ENCODE data around the gene NCAPD2.
A peak's percentile ranks its signal among the peaks of the same experiment; 100 is the strongest.
"Not testable (repeated sequence)": the region's sequence is repeated elsewhere in the genome, so short reads cannot be mapped to it uniquely, and the experiment has no call there.

Gene NCAPD2

GRCh38 chr12:6465467-6466183 lies 28.3 kb upstream of the NCAPD2 start:
- DNase-seq (ENCODE audit: low read depth in 2 of 2), result no peak

GRCh38 chr12:6466184-6466573 lies 27.7 kb upstream of the NCAPD2 start:
- no peak for DNase-seq (ENCODE audit: low read depth in 2 of 2)

- not testable (repeated sequence) for DNase-seq (ENCODE audit: low read depth in 2 of 2)
Observed at GRCh38 chr12:6466751-6467150, 27.2 kb upstream of the NCAPD2 start.

- not testable (repeated sequence) for DNase-seq (ENCODE audit: low read depth in 2 of 2)
Observed at GRCh38 chr12:6467571-6468282, 26.2 kb upstream of the NCAPD2 start.

GRCh38 chr12:6468283-6468575 lies 25.7 kb upstream of the NCAPD2 start:
- DNase-seq (ENCODE audit: low read depth in 2 of 2), result no peak

GRCh38 chr12:6469092-6469491 lies 24.8 kb upstream of the NCAPD2 start:
- no peak for DNase-seq (ENCODE audit: low read depth in 2 of 2)

- no peak for DNase-seq (ENCODE audit: low read depth in 2 of 2)
Observed at GRCh38 chr12:6469609-6470374, 24.1 kb upstream of the NCAPD2 start.

- peak; percentile 92 to 94 for DNase-seq (ENCODE audit: low read depth in 2 of 2)
Observed at GRCh38 chr12:6470375-6471163, 23.3 kb upstream of the NCAPD2 start, which contains the start of gene VAMP1. TSS of gene VAMP1 (minus strand) at chr12:6470677. CDS start at chr12:6470531, 146 bp downstream.

- no peak for DNase-seq (ENCODE audit: low read depth in 2 of 2)
Observed at GRCh38 chr12:6471989-6472360, 21.9 kb upstream of the NCAPD2 start.

- no peak for DNase-seq (ENCODE audit: low read depth in 2 of 2)
Observed at GRCh38 chr12:6472491-6472890, 21.4 kb upstream of the NCAPD2 start.

- DNase-seq (ENCODE audit: low read depth in 2 of 2), result not testable (repeated sequence)
Observed at GRCh38 chr12:6475233-6475975, 18.5 kb upstream of the NCAPD2 start.

- no peak for DNase-seq (ENCODE audit: low read depth in 2 of 2)
Observed at GRCh38 chr12:6476489-6476888, 17.4 kb upstream of the NCAPD2 start.

GRCh38 chr12:6477601-6478377 lies 16.1 kb upstream of the NCAPD2 start:
- not testable (repeated sequence) for DNase-seq (ENCODE audit: low read depth in 2 of 2)

GRCh38 chr12:6478416-6478815 lies 15.5 kb upstream of the NCAPD2 start:
- DNase-seq (ENCODE audit: low read depth in 2 of 2), result no peak

- DNase-seq (ENCODE audit: low read depth in 2 of 2), result no peak
Observed at GRCh38 chr12:6488240-6488639, 5.7 kb upstream of the NCAPD2 start.

- DNase-seq (ENCODE audit: low read depth in 2 of 2), result no peak
Observed at GRCh38 chr12:6489449-6489848, 4.5 kb upstream of the NCAPD2 start.

GRCh38 chr12:6490673-6491072 lies 3.2 kb upstream of the NCAPD2 start:
- DNase-seq (ENCODE audit: low read depth in 2 of 2), result not testable (repeated sequence)

GRCh38 chr12:6492838-6493496 lies 935 bp upstream of the NCAPD2 start, which contains the start of gene MRPL51:
TSS of gene MRPL51 (minus strand) at chr12:6493262. CDS start at chr12:6493136, 126 bp downstream.
- peak; percentile 85 to 97 for DNase-seq (ENCODE audit: low read depth in 2 of 2)

- no peak for DNase-seq (ENCODE audit: low read depth in 2 of 2)
Observed at GRCh38 chr12:6494258-6494743, 399 bp downstream of the NCAPD2 start.

- DNase-seq (ENCODE audit: low read depth in 2 of 2), result no peak
Observed at GRCh38 chr12:6494968-6495367, 1.1 kb downstream of the NCAPD2 start.

Data from stimulated activated CD8-positive, alpha-beta memory T cell treated with anti-CD3 and anti-CD28 coated beads, Interleukin-7, amount 100 ng/mL, for 1 hour (primary cell).